WTC11 (cell line): ENCODE measurements around the gene CLASP2. TPM values are rescaled to one million over a fixed set of nuclear protein-coding genes. Genes with fewer than 3 reads are reported as not detected.

Source experiments
- ATAC-seq: fragments of 200-7000 bp; cut with Tn5 transposase; 2 replicates; pipeline ENCODE4 v1.10.0; 2021; ENCODE audit warnings: mild to moderate bottlenecking, moderate library complexity
- CTCF ChIA-PET: fragments of 300-600 bp; sonication (Branson Sonifier 250); formaldehyde crosslinking; loops from one replicate; lab custom pipeline; 2021; ENCODE audit warnings: antibody characterized with exemption; lab: Charles Lee
- POLR2A ChIA-PET: fragments of 350-600 bp; sonication (Branson Sonifier 250); formaldehyde crosslinking; loops from one replicate; lab custom pipeline; 2021; ENCODE audit warnings: antibody characterized with exemption; lab: Charles Lee
- DNase-seq: peaks from one replicate; pipeline ENCODE4 v3.0.0; 2021; ENCODE audit warnings: low spot score
- H3K27ac Mint-ChIP-seq: 2 replicates; pipeline ENCODE4 v1.8.0; 2021; ENCODE audit warnings: mixed read lengths
- H3K27me3 Mint-ChIP-seq: 2 replicates; pipeline ENCODE4 v1.8.0; 2021; ENCODE audit warnings: low read depth, mild to moderate bottlenecking, moderate library complexity, mixed read lengths
- H3K36me3 Mint-ChIP-seq: 2 replicates; pipeline ENCODE4 v1.8.0; 2021; ENCODE audit warnings: mixed read lengths
- H3K4me1 Mint-ChIP-seq: 2 replicates; pipeline ENCODE4 v1.8.0; 2022; ENCODE audit warnings: mixed read lengths
- H3K4me3 Mint-ChIP-seq: 2 replicates; pipeline ENCODE4 v1.8.0; 2021; ENCODE audit warnings: mild to moderate bottlenecking, moderate library complexity, mixed read lengths
- H3K9me3 Mint-ChIP-seq: 2 replicates; pipeline ENCODE4 v1.8.0; 2021; ENCODE audit warnings: mixed read lengths
- ELF4 ChIP-seq: sonication (generic); formaldehyde crosslinking; IDR thresholded peaks from 2 replicates; pipeline ENCODE4 v1.8.1; 2022; ENCODE audit warnings: low read depth, mild to moderate bottlenecking, moderate library complexity, missing genetic modification reagents
- ESRRA ChIP-seq: sonication (generic); formaldehyde crosslinking; IDR thresholded peaks from 2 replicates; pipeline ENCODE4 v1.8.1; 2022; ENCODE audit warnings: mild to moderate bottlenecking, missing genetic modification reagents, borderline replicate concordance
- FOXK1 ChIP-seq: sonication (generic); formaldehyde crosslinking; IDR thresholded peaks from 2 replicates; pipeline ENCODE4 v1.8.0; 2022; ENCODE audit warnings: mild to moderate bottlenecking, moderate library complexity, missing genetic modification reagents
- GTF2I ChIP-seq: fragments of 250-450 bp; sonication (Bioruptor Pico); conservative IDR thresholded peaks from 2 replicates; pipeline ENCODE4 v1.4.0; 2021; ENCODE audit warnings: mild to moderate bottlenecking
- IRF2 ChIP-seq: sonication (generic); formaldehyde crosslinking; IDR thresholded peaks from 2 replicates; pipeline ENCODE4 v1.8.0; 2022; ENCODE audit warnings: low read depth, missing genetic modification reagents, borderline replicate concordance
- JAZF1 ChIP-seq: fragments of 250-450 bp; sonication (Bioruptor Pico); IDR thresholded peaks from 2 replicates; pipeline ENCODE4 v1.9.0; 2021; ENCODE audit warnings: moderate library complexity, mild to moderate bottlenecking, inconsistent platforms
- JUN ChIP-seq: sonication (generic); formaldehyde crosslinking; IDR thresholded peaks from 2 replicates; pipeline ENCODE4 v1.8.0; 2023; ENCODE audit warnings: mild to moderate bottlenecking, missing genetic modification reagents
- MXD4 ChIP-seq: fragments of 250-450 bp; sonication (Bioruptor Pico); IDR thresholded peaks from 2 replicates; pipeline ENCODE4 v1.8.0; 2021; ENCODE audit warnings: mild to moderate bottlenecking, moderate library complexity, borderline replicate concordance
- MYBL2 ChIP-seq: sonication (generic); formaldehyde crosslinking; IDR thresholded peaks from 2 replicates; pipeline ENCODE4 v1.8.1; 2023; ENCODE audit warnings: mild to moderate bottlenecking, moderate library complexity, missing genetic modification reagents
- NFATC4 ChIP-seq: fragments of 250-450 bp; sonication (Bioruptor Pico); IDR thresholded peaks from 2 replicates; pipeline ENCODE4 v1.9.0; 2021; ENCODE audit warnings: mild to moderate bottlenecking
- NFYB ChIP-seq: sonication (generic); formaldehyde crosslinking; conservative IDR thresholded peaks from 2 replicates; pipeline ENCODE4 v1.8.0; 2022; ENCODE audit warnings: low read depth, missing genetic modification reagents
- NR2C2 ChIP-seq: sonication (generic); formaldehyde crosslinking; IDR thresholded peaks from 2 replicates; pipeline ENCODE4 v1.8.0; 2022; ENCODE audit warnings: mild to moderate bottlenecking, missing genetic modification reagents
- RELA ChIP-seq: sonication (generic); formaldehyde crosslinking; IDR thresholded peaks from 2 replicates; pipeline ENCODE4 v1.8.1; 2022; ENCODE audit warnings: missing genetic modification reagents, mild to moderate bottlenecking, borderline replicate concordance
- RORB ChIP-seq: fragments of 250-450 bp; sonication (Bioruptor Pico); IDR thresholded peaks from 2 replicates; pipeline ENCODE4 v1.9.0; 2021; ENCODE audit warnings: mild to moderate bottlenecking
- TCF7 ChIP-seq: sonication (generic); formaldehyde crosslinking; IDR thresholded peaks from 2 replicates; pipeline ENCODE4 v1.8.0; 2022; ENCODE audit warnings: mild to moderate bottlenecking, low read depth, missing genetic modification reagents, moderate library complexity
- ZNF121 ChIP-seq: sonication (generic); formaldehyde crosslinking; IDR thresholded peaks from 2 replicates; pipeline ENCODE4 v1.8.0; 2023; ENCODE audit warnings: missing genetic modification reagents
- ZNF396 ChIP-seq: fragments of 250-450 bp; sonication (Bioruptor Pico); IDR thresholded peaks from 2 replicates; pipeline ENCODE4 v1.8.0; 2021; ENCODE audit warnings: mild to moderate bottlenecking, moderate library complexity, borderline replicate concordance
- ZNF423 ChIP-seq: fragments of 250-450 bp; sonication (Bioruptor Pico); IDR thresholded peaks from 2 replicates; pipeline ENCODE4 v2.1.2; 2022; ENCODE audit warnings: mild to moderate bottlenecking, moderate library complexity
- total RNA-seq: library from RNA; stranded (reverse); gene quantifications from 3 replicates; pipeline ENCODE4 v1.2.3, GENCODE V29; 2021
- TF ChIP-seq, protein P1 (sequence below): fragments of 250-450 bp; sonication (Bioruptor Pico); IDR thresholded peaks from 2 replicates; pipeline ENCODE4 v1.9.0; 2021; ENCODE audit warnings: mild to moderate bottlenecking
- TF ChIP-seq, protein P2 (sequence below): sonication (generic); formaldehyde crosslinking; IDR thresholded peaks from 2 replicates; pipeline ENCODE4 v1.8.0; 2023; ENCODE audit warnings: mild to moderate bottlenecking, missing genetic modification reagents
- TF ChIP-seq, protein P3 (sequence below): sonication (generic); formaldehyde crosslinking; IDR thresholded peaks from 2 replicates; pipeline ENCODE4 v1.8.0; 2022; ENCODE audit warnings: mild to moderate bottlenecking, missing genetic modification reagents

CLASP2 gene
- total RNA-seq, 1 experiment from 2014 or later: 56.7 TPM

DNA sequence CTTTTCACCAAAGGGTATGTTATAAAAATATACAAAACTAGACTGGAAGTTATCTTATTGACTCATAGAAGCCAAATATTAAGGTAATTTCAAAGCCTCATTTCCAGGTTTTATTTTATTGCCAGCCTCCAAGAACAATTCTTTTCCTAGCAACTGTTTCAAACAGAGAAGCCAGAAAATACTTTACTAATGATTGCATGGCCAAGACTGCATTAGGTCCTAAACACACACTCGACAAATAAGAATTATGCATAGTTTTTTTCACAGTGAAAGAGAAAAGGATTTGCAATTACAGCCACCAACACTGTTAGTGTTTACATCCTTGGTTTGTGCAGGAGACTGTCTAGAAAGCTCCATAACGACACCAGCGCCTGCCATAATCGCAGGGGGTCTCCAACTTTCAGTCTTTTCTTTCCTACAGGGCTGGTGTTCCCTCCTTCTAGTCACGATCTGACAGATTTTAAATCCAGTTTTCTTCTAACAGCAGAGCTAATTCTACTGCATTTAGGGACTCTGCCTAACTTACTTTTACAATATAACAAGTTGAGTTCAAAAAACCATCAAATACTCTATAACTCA, 58.1 kb downstream of the CLASP2 start:
- H3K36me3 Mint-ChIP-seq: no peaks in the 10 kb centered on the region
- CTCF ChIA-PET: interaction anchor here (1.5 to 2.1 kb wide), 3 partner anchors 57 to 287 kb away, joined by 4 to 14 read pairs (median 5); partner anchors contain the start of gene CLASP2

DNA sequence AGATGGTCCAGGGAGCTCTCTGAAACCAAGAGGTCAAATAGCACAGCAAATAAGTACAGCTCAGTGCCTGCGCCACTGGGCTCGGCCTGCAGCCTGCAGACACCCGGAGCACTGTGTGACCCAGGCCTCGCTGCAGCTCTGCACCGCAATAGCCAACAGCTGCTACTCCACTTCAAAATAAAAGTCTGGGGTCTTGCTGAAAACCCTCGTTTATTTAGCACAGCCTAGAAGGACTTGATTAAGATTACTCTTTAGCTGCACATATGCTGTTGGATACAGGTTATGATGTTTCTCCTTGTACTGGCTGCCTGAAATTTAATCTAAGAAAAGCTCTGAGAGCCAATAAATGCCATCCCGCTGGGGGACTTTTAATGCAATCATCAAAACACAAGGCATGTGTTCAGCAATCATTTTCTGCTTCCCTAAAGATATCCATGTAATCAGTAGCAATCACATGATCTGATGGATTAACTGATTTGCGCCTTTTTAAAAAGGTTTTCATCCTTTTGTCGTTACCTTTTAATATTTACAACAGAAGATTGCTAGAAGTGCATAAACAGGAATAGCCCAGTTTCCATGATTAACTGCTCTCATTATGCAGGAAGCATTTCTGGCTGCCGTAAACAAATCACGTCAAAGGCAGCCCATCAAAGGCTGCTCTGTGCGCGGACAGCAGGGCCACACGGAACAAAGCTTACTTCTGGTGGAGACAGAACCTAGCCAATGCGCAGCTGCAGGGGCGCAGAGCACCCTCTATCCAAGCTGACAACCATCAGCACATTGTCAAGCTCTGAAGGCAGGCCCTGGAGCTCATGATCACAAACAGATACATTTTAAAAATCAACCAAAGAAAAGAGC, 58.8 kb downstream of the CLASP2 start:
- peaks cover 38% of the 10 kb centered on the region for H3K4me1 Mint-ChIP-seq

More for the DNA sequence above, 58.1 kb downstream of the CLASP2 start:
- peak overlapping the region; percentile 49 for H3K4me3 Mint-ChIP-seq
- no peaks in the 10 kb centered on the region for H3K9me3 Mint-ChIP-seq
- DNase-seq (no peak), ATAC-seq (no peak)
- TF ChIP-seq ESRRA: no peak
- no peak for TF ChIP-seq JUN
- no peak for TF ChIP-seq TCF7
- no peak for TF ChIP-seq NR2C2 (CRISPR knock-in tag)
- H3K27me3 Mint-ChIP-seq: no peaks in the 10 kb centered on the region
- peak overlapping the region; percentile 97 for H3K27ac Mint-ChIP-seq
- POLR2A ChIA-PET: interaction anchor here (1.3 to 1.7 kb wide), 2 partner anchors 9 to 58 kb away, joined by 3 to 4 read pairs; partner anchors contain the start of gene CLASP2
- peaks cover 36% of the 10 kb centered on the region for H3K4me1 Mint-ChIP-seq

DNA sequence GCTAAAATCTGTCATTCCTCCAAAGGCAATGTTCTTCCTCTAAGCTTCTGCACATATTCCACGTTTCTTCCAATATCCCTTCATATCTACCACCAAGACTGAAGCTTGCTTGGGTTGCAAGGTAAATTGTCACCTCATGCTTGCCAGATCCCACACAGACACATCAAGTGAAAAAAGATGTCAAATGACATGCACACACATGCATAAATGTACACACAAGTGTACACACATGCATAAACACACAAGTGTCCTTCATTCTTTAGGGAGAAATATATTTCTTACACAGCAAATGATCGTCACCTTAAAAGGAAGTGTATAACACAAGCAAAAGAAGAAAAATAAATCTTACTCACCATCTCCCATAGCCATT, 59.4 kb downstream of the CLASP2 start:
- TF ChIP-seq NFATC4 (CRISPR knock-in tag) (no peak), TCF7 (no peak), MXD4 (CRISPR knock-in tag) (no peak), RORB (CRISPR knock-in tag) (no peak), NFYB (CRISPR knock-in tag) (no peak), MYBL2 (CRISPR knock-in tag) (no peak), JAZF1 (CRISPR knock-in tag) (no peak), RELA (CRISPR knock-in tag) (no peak), ELF4 (CRISPR knock-in tag) (no peak), ZNF423 (CRISPR knock-in tag) (no peak), IRF2 (no peak)
- TF ChIP-seq, protein P1, sequence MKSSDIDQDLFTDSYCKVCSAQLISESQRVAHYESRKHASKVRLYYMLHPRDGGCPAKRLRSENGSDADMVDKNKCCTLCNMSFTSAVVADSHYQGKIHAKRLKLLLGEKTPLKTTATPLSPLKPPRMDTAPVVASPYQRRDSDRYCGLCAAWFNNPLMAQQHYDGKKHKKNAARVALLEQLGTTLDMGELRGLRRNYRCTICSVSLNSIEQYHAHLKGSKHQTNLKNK (CRISPR knock-in tag): no peak
- TF ChIP-seq, protein P2, sequence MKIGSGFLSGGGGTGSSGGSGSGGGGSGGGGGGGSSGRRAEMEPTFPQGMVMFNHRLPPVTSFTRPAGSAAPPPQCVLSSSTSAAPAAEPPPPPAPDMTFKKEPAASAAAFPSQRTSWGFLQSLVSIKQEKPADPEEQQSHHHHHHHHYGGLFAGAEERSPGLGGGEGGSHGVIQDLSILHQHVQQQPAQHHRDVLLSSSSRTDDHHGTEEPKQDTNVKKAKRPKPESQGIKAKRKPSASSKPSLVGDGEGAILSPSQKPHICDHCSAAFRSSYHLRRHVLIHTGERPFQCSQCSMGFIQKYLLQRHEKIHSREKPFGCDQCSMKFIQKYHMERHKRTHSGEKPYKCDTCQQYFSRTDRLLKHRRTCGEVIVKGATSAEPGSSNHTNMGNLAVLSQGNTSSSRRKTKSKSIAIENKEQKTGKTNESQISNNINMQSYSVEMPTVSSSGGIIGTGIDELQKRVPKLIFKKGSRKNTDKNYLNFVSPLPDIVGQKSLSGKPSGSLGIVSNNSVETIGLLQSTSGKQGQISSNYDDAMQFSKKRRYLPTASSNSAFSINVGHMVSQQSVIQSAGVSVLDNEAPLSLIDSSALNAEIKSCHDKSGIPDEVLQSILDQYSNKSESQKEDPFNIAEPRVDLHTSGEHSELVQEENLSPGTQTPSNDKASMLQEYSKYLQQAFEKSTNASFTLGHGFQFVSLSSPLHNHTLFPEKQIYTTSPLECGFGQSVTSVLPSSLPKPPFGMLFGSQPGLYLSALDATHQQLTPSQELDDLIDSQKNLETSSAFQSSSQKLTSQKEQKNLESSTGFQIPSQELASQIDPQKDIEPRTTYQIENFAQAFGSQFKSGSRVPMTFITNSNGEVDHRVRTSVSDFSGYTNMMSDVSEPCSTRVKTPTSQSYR (CRISPR knock-in tag): no peak
- TF ChIP-seq, protein P3, sequence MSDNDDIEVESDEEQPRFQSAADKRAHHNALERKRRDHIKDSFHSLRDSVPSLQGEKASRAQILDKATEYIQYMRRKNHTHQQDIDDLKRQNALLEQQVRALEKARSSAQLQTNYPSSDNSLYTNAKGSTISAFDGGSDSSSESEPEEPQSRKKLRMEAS: no peak
- Mint-ChIP-seq H3K36me3 (no peaks in the 10 kb centered on the region), H3K27ac (peak overlapping the region; percentile 97), H3K27me3 (no peaks in the 10 kb centered on the region), H3K4me1 (peaks cover 44% of the 10 kb centered on the region), H3K9me3 (no peaks in the 10 kb centered on the region), H3K4me3 (peak overlapping the region; percentile 49)
- no peak for ATAC-seq
- POLR2A ChIA-PET: interaction anchor here (0.7 to 1.7 kb wide), 6 partner anchors 10 to 212 kb away, joined by 3 to 5 read pairs (median 4); partner anchors contain the start of genes CLASP2 and PDCD6IP
- CTCF ChIA-PET: interaction anchor here (2.1 kb wide), 1 partner anchor 129 kb away, joined by 14 read pairs; no protein-coding TSS in a partner anchor
- DNase-seq: no peak

More for the DNA sequence above, 58.8 kb downstream of the CLASP2 start:
- Mint-ChIP-seq H3K4me3 (peak overlapping the region; percentile 49), H3K27ac (peak overlapping the region; percentile 97), H3K27me3 (no peaks in the 10 kb centered on the region), H3K9me3 (no peaks in the 10 kb centered on the region), H3K36me3 (no peaks in the 10 kb centered on the region)
- TF ChIP-seq FOXK1 (CRISPR knock-in tag): no peak
- peak; percentile 76 for TF ChIP-seq ZNF121 (CRISPR knock-in tag)
- peak; percentile 46; the same call in 1 of the 2 replicates for TF ChIP-seq GTF2I (CRISPR knock-in tag)
- TF ChIP-seq ZNF396 (CRISPR knock-in tag): no peak
- ChIA-PET POLR2A (interaction anchor here (1.1 to 1.7 kb wide), 5 partner anchors 9 to 213 kb away, joined by 3 to 5 read pairs (median 4); partner anchors contain the start of genes CLASP2 and PDCD6IP), CTCF (interaction anchor here (1.5 to 2.1 kb wide), 3 partner anchors 58 to 286 kb away, joined by 4 to 14 read pairs (median 5); partner anchors contain the start of gene CLASP2)
- peak; percentile 62 for DNase-seq
- peak; percentile 96 for ATAC-seq
